Motor neuron (in vitro differentiated cells): ENCODE data around the gene LRP8. TPM values are rescaled to one million over a fixed set of nuclear protein-coding genes. Genes with fewer than 3 reads are reported as not detected.

ENCODE experiments used
- ATAC-seq, 8 experiments: fragments of 200-7000 bp; cut with Tn5 transposase; replicated peaks in 6 of 8; 2 replicates each; pipeline ENCODE4 v1.8.0; 2021; ENCODE audit warnings: mild to moderate bottlenecking in 8 of 8, moderate library complexity in 8 of 8
- H3K27ac ChIP-seq, 2 donors: fragments of 250-450 bp; sonication (Bioruptor Pico); 2 replicates each; pipeline ENCODE4 v1.9.0; 2021; ENCODE audit warnings: antibody characterized with exemption in 2 of 2, mild to moderate bottlenecking in 2 of 2, moderate library complexity in 1 of 2
- H3K4me1 ChIP-seq, 2 donors: fragments of 250-450 bp; sonication (Bioruptor Pico); replicated peaks in 1 of 2; 2 replicates each; pipeline ENCODE4 v1.6.1; 2021; ENCODE audit warnings: antibody characterized with exemption in 2 of 2, mild to moderate bottlenecking in 2 of 2, moderate library complexity in 1 of 2
- H3K4me3 ChIP-seq, 5 donors: fragments of 250-450 bp; sonication (Bioruptor Pico); 2 replicates each; pipeline ENCODE4 v1.9.0; 2021; ENCODE audit warnings: antibody characterized with exemption in 5 of 5, mild to moderate bottlenecking in 5 of 5, moderate library complexity in 4 of 5
- WGBS, 10 experiments: fragments of 450-650 bp; shearing (Covaris generic); methylation state at CpG; one replicate each; pipeline ENCODE4 v1.0.0; 2022; 5-methylcytosine and 5-hydroxymethylcytosine counted together
- in situ Hi-C, 9 experiments: fragments of 400-800 bp; cut with MboI; loops; one replicate each; pipeline ENCODE4 v1.15.0; 2021; ENCODE audit warnings: low sequenced_read_pairs in 9 of 9, low pct_unique_long_range_greater_than_20kb in 2 of 9; ENCODE audit not compliant: unreplicated experiment in 9 of 9
- total RNA-seq, 8 experiments: library from RNA; unstranded; fragments of 300-600 nt; gene quantifications; 2 replicates each; pipeline versions ENCODE4 v1.2.3 to v1.2.4, GENCODE V29; 2022

Gene LRP8
- total RNA-seq, 8 experiments from 2014 or later: 2.8 to 44.0 (median 26.7) TPM

GRCh38 chr1:53321776-53322602, 5.9 kb downstream of the LRP8 start:
- in situ Hi-C loops: no loop called here
- no peak for ATAC-seq
- WGBS, 10 experiments: 63 to 100% (median 95%) methylated on average over 2 to 9 of the region's 11 CpGs; no CpG with 5 or more reads in 3 of the 10 experiments
- Histone ChIP-seq H3K4me3 (no peak overlapping the region), H3K4me1 (peaks cover 55 to 57% of the 10 kb centered on the region in 2 donors), H3K27ac (no peak overlapping the region)

GRCh38 chr1:53321366-53321765, 6.5 kb downstream of the LRP8 start:
- in situ Hi-C loops: no loop called here
- 69% methylated on average over 5 of the region's 5 CpGs; no CpG with 5 or more reads in 9 of the 10 experiments for WGBS, 10 experiments
- Histone ChIP-seq H3K4me1 (peaks cover 61 to 63% of the 10 kb centered on the region in 2 donors), H3K4me3 (no peak overlapping the region), H3K27ac (no peak overlapping the region)
- no peak for ATAC-seq

GRCh38 chr1:53320646-53321045, 7.2 kb downstream of the LRP8 start:
- no peak overlapping the region for H3K27ac ChIP-seq
- 94 to 100% (median 100%) methylated on average over 1 to 7 of the region's 7 CpGs; no CpG with 5 or more reads in 5 of the 10 experiments for WGBS, 10 experiments
- in situ Hi-C loops: no loop called here
- ATAC-seq: no peak
- H3K4me1 ChIP-seq: peaks cover 66 to 68% of the 10 kb centered on the region in 2 donors
- H3K4me3 ChIP-seq: no peak overlapping the region

GRCh38 chr1:53319296-53320101, 8.4 kb downstream of the LRP8 start:
- in situ Hi-C loops: no loop called here
- peak in 5 of 8 experiments; percentile 61 to 70 (median 68) for ATAC-seq
- WGBS, 10 experiments: 76 to 100% (median 82%) methylated on average over 1 to 13 of the region's 20 CpGs; no CpG with 5 or more reads in 4 of the 10 experiments
- H3K4me1 ChIP-seq: peaks cover 66 to 70% of the 10 kb centered on the region in 2 donors
- H3K27ac ChIP-seq: peak overlapping the region; percentile 1 to 62
- H3K4me3 ChIP-seq: no peak overlapping the region

DNA sequence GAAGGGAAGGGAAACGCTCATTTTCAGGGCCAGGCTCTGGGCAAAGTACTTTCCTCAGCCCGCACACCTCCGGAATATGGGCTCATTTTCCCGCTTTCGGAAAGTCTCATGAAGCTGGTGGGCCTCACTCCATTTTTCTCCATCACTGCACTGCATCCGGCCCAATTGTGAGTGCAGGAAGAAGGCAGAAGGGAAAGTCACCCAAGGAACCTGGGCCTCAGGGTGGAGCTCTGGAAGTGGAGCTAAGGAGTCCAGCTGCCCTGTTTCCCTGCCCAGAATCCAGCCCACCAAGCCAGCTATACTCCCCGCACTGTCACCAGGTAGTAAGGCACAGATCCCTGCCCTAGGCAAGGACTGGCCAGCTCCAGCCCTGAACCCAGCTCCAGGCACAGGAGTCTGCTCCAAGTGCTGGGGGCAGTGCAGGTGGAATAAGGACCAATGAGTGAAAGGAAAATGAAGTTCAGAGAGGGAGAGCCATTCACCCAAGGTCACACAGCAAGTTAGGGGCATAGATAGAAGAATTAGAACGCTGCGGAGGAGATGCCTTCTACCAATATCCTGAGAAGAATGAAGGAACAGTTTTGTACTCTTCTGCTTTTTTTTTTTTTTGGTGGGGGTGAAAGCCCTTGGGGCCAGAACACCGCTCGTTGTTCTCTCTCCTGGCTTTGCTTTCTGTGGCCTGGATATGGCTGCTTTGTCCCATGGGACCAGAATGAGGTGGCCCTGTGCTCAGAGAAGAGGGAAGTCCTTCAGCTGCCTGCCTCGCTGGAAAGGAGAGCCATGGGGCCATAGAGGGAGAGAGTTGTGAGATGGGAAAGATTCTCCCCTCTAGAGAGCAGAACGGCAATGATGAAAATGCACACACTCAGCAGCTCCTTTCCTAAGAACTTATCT, 10.0 kb downstream of the LRP8 start:
- peak overlapping the region in 1 of 2 donors; percentile 65 for H3K27ac ChIP-seq
- ATAC-seq: no peak
- H3K4me3 ChIP-seq: no peak overlapping the region
- 83 to 100% (median 94%) methylated on average over 2 to 12 of the region's 13 CpGs; no CpG with 5 or more reads in 1 of the 10 experiments for WGBS, 10 experiments
- in situ Hi-C loops: no loop called here
- peaks cover 66 to 70% of the 10 kb centered on the region in 2 donors for H3K4me1 ChIP-seq

DNA sequence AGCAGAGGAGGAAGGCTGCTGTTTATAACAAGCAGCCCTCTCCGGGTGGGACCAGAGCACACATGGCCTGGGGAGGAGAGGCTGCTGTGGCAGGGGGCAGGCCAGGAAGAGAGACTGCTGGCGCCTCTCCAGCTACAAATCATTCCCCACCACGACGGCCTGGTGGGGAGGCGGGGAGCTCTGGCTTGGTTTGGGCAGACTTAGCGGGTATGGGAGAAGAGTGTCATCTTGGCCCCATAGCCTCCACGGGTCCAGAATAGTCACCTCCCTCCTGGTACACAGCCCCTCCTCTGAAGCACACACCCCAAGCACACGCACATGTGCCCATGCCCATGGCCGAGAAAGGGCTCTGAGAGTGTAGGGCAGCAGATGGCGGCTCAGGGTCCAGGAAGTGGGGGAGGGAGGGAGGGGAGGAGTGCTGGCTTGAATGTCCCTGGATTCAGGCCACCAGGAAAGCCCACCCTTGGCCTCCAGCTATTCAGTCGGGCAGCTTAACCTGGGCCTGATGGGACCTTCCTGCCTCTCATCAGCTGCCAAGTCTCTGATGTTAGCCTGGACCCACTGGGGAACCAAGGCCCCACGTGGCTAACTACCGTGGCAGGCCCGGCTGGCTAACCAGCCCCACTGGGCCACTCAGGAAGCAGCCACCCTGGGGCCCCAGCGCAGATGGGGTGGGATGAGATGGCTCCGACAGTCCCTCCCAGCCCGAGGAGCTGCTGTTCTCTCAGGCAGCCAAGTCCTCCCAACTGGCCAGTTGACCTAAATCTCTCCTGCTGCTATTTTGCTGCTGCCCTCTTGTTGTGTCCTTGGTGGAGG, 10.9 kb downstream of the LRP8 start:
- ATAC-seq: peak in 5 of 8 experiments; percentile 55 to 71 (median 56)
- in situ Hi-C loops: no loop called here
- peak overlapping the region; percentile 65 to 81 for H3K27ac ChIP-seq

DNA sequence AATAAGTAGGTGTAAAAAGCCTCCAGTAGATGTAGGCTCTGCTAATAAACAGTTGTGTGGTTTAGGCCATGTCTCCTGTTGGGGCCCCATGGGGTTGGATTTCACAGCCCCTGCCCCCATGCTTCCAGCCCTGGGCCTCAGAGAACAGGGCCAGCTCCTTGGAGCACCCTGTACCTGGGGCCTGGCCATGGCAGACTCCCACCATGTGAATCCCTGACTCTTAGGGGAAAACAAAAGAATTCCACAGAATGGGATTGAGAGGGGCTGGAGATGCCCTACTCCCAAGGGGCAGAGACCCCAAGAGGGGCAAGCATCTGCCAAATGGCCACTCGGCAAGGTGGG, 11.5 kb downstream of the LRP8 start:
- peaks cover 62 to 71% of the 10 kb centered on the region in 2 donors for H3K4me1 ChIP-seq
- H3K4me3 ChIP-seq: no peak overlapping the region
- ATAC-seq: peak in 5 of 8 experiments; percentile 3 to 32 (median 19)
- peak overlapping the region; percentile 65 to 81 for H3K27ac ChIP-seq
- whole genome bisulfite sequencing, 10 experiments: 100% methylated on average over 1 of the region's 1 CpG; no CpG with 5 or more reads in 9 of the 10 experiments
- in situ Hi-C loops: no loop called here

More for the DNA sequence above, 10.9 kb downstream of the LRP8 start:
- peaks cover 66 to 70% of the 10 kb centered on the region in 2 donors for H3K4me1 ChIP-seq
- 59 to 64% methylated on average over 5 to 13 of the region's 17 CpGs; no CpG with 5 or more reads in 8 of the 10 experiments for WGBS, 10 experiments
- H3K4me3 ChIP-seq: no peak overlapping the region

DNA sequence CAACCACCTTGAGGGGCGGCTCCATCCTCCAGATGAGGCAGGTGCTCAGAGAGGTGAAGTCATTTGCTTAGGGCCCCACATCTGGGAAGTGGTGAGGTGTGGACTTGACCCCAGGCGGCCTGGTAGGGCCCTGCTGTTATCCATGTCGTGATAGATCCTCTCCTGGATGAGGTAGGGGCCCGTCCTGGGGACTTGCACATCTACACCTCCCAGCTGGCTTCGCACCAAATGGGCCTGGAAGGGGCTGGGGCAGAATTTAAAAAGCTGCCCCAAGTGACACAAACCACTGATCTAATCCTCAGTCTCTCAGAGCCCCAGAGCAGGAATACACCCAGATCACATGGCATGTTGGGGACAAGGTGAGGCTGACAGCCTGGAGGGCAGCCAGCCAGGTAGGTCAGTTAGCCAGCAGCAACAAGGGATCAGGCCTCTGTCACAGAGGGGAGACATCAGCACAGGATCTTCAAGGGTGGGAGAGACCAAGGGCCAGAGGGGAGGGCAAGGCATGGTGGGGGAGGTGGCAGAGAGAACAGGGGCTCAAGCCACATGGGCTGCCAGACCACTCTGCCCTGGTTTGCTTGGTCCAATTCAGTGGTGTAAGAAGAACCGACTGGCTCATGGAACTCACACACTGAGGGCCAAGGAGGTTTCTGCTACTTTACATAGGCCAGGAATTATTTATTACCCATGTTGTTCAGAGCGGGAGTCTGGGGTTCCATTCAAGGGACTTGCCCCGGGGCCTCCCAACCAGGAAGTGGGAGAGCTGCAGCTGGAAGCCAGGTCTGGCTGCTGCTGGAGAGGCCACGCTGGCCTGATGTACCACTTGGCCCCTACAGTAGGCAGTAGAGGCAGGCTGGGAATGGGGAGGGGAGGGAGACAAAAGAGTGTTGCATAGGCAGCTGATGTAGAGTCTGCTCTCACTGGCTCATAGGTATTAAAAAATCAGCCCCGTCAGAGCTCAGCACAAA, 12.1 kb downstream of the LRP8 start:
- peak; percentile 55 to 94 (median 67) for ATAC-seq
- WGBS, 10 experiments: 42 to 94% (median 73%) methylated on average over 1 to 8 of the region's 10 CpGs; no CpG with 5 or more reads in 3 of the 10 experiments

DNA sequence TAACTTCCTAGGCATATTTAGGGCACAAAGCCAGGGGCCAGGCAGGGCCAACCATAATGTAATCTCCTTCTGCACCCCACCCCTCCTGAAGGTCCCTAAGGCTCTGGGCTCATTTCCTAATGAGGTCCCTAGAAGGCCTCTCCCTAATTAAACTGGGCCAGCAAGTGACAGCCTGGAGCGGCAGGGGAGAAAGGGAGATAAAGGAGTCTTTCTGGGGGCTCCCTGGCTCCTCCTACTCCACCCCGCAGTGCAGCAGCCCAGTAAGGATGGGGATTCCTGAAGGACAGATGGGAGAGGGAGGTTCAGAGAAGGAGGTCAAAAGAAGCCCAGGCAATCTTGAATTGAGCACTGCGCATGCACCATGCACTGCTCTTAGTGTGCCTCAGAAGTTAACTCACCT, 12.8 kb downstream of the LRP8 start:
- Histone ChIP-seq H3K27ac (no peak overlapping the region), H3K4me3 (no peak overlapping the region), H3K4me1 (peaks cover 61 to 71% of the 10 kb centered on the region in 2 donors)
- 80 to 100% (median 100%) methylated on average over 1 to 2 of the region's 3 CpGs; no CpG with 5 or more reads in 7 of the 10 experiments for WGBS, 10 experiments
- in situ Hi-C loops: no loop called here
- no peak for ATAC-seq

More for the DNA sequence above, 12.1 kb downstream of the LRP8 start:
- no peak overlapping the region for H3K4me3 ChIP-seq
- peaks cover 59 to 71% of the 10 kb centered on the region in 2 donors for H3K4me1 ChIP-seq
- in situ Hi-C loops: no loop called here
- H3K27ac ChIP-seq: peak overlapping the region; percentile 65 to 81

DNA sequence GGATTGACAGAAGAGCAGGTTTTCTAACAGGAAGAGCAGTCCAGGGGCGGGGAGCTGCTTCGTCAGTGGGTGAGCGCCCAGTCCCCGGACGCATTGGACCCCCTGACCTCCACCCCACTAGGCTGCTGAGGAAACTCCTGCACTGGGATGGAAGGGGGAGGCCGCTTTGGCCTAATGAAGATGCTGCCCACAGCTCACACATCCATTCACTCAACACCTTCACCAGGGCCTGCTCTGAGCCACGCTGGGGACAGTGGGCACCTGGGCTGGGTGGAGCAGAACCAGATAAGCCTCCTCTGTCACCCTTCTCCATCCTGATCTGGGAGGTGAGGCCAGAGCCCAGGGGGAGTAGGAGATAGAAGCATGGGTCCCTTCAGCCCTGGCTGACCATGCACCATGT, 13.3 kb downstream of the LRP8 start:
- 88 to 100% (median 100%) methylated on average over 2 to 5 of the region's 7 CpGs; no CpG with 5 or more reads in 7 of the 10 experiments for WGBS, 10 experiments
- Histone ChIP-seq H3K4me1 (peaks cover 61 to 71% of the 10 kb centered on the region in 2 donors), H3K27ac (no peak overlapping the region), H3K4me3 (no peak overlapping the region)
- in situ Hi-C loops: no loop called here
- no peak for ATAC-seq

GRCh38 chr1:53314096-53314495, 13.8 kb downstream of the LRP8 start:
- Histone ChIP-seq H3K4me3 (no peak overlapping the region), H3K4me1 (peaks cover 61 to 71% of the 10 kb centered on the region in 2 donors), H3K27ac (no peak overlapping the region)
- in situ Hi-C loops: no loop called here
- 70 to 100% (median 85%) methylated on average over 1 to 7 of the region's 7 CpGs; no CpG with 5 or more reads in 6 of the 10 experiments for WGBS, 10 experiments
- ATAC-seq: no peak
